NT2/D1 (cell line): ENCODE measurements around the gene FCSK.

Source experiments
- SUZ12 ChIP-seq: IDR thresholded peaks from 2 replicates; pipeline ENCODE4 v1.6.1; 2011; ENCODE audit not compliant: insufficient read length, insufficient read depth; ENCODE audit errors: extremely low read depth
- YY1 ChIP-seq: IDR thresholded peaks from 2 replicates; pipeline ENCODE4 v1.6.1; 2011; ENCODE audit not compliant: insufficient read length, insufficient read depth
- ZNF274 ChIP-seq: IDR thresholded peaks from 2 replicates; pipeline ENCODE4 v1.6.1; 2011; ENCODE audit warnings: mild to moderate bottlenecking, low read depth, low read length

DNA sequence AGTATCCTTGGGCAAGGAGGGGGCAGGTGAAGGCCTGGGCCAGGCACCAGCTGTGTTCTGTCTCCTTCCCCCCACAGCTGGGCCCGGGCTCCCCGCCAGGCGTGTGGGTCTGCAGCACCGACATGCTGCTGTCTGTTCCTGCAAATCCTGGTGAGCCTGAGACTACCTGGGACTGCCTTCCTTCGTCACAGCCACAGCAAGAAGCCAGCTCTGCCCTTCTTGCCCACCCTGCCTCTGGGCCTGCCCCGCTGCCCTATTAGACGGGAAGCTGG is 12.3 kb downstream of the FCSK start:
- TF ChIP-seq YY1 (no peak), SUZ12 (no peak), ZNF274 (no peak)
